A673 (cell line): ENCODE measurements around the gene NAT9. TPM values are rescaled to one million over a fixed set of nuclear protein-coding genes. Genes with fewer than 3 reads are reported as not detected.

Experiments
- BruUV-seq: library from RNA; stranded (reverse); fragments of 400-500 nt; replicated peaks from 2 replicates; lab custom pipeline; 2021; lab: Mats Ljungman, UMichigan
- CTCF ChIA-PET: fragments of 300-600 bp; sonication (Branson Sonifier 250); formaldehyde crosslinking; loops from one replicate; lab custom pipeline; 2022; ENCODE audit warnings: antibody characterized with exemption; lab: Charles Lee
- POLR2A ChIA-PET: fragments of 300-600 bp; sonication (Branson Sonifier 250); formaldehyde crosslinking; loops from one replicate; lab custom pipeline; 2022; ENCODE audit warnings: antibody characterized with exemption; ENCODE audit not compliant: low non-redundant PET; lab: Charles Lee
- DNase-seq: peaks from one replicate; pipeline ENCODE4 v3.0.0-alpha.2; 2015; ENCODE audit warnings: low spot score
- H3K27ac ChIP-seq: fragments of 200-600 bp; sonication (generic); 2 replicates; pipeline ENCODE4 v1.5.1; 2016; ENCODE audit warnings: mixed run types, low read depth, mild to moderate bottlenecking, mixed read lengths, antibody characterized with exemption, low read length; ENCODE audit not compliant: poor library complexity, severe bottlenecking
- H3K27me3 ChIP-seq: fragments of 200-600 bp; sonication (generic); replicated peaks from 2 replicates; pipeline ENCODE4 v1.6.1; 2017; ENCODE audit warnings: mixed run types, low read depth, mild to moderate bottlenecking, mixed read lengths, antibody characterized with exemption, low read length; ENCODE audit not compliant: insufficient read depth, poor library complexity
- H3K36me3 ChIP-seq: fragments of 200-600 bp; sonication (generic); 2 replicates; pipeline ENCODE4 v1.6.1; 2016; ENCODE audit warnings: mixed run types, mild to moderate bottlenecking, mixed read lengths, antibody characterized with exemption, low read length; ENCODE audit not compliant: insufficient read depth, poor library complexity, severe bottlenecking
- H3K4me1 ChIP-seq: fragments of 200-600 bp; sonication (generic); 2 replicates; pipeline ENCODE4 v1.6.1; 2017; ENCODE audit warnings: mixed run types, mild to moderate bottlenecking, mixed read lengths, antibody characterized with exemption, low read length; ENCODE audit not compliant: insufficient read depth, poor library complexity, severe bottlenecking
- H3K4me3 ChIP-seq: fragments of 200-600 bp; sonication (generic); 2 replicates; pipeline ENCODE4 v1.5.1; 2016; ENCODE audit warnings: low read depth, mixed run types, mild to moderate bottlenecking, mixed read lengths, low read length; ENCODE audit not compliant: poor library complexity, severe bottlenecking
- H3K9me3 ChIP-seq: fragments of 200-600 bp; sonication (generic); 2 replicates; pipeline ENCODE4 v1.6.1; 2016; ENCODE audit warnings: mixed run types, low read depth, mild to moderate bottlenecking, mixed read lengths, antibody characterized with exemption, low read length; ENCODE audit not compliant: poor library complexity, severe bottlenecking
- EZH2 ChIP-seq: fragments of 200-600 bp; sonication (generic); IDR thresholded peaks from 2 replicates; pipeline ENCODE4 v1.6.1; 2017; ENCODE audit warnings: borderline replicate concordance, low read depth, mild to moderate bottlenecking, mixed read lengths, antibody characterized with exemption, low read length; ENCODE audit not compliant: poor library complexity, severe bottlenecking
- intact Hi-C: fragments of 100-400 bp; cut with micrococcal nuclease; formaldehyde crosslinking; loops from one replicate; pipeline ENCODE4 v1.10.0; 2022; ENCODE audit not compliant: unreplicated experiment
- total RNA-seq: library from RNA; stranded (reverse); gene quantifications from 2 replicates; pipeline ENCODE4 v1.2.3, GENCODE V29; 2021
- TF ChIP-seq, protein P1 (sequence below): fragments of 300-800, 200-600 bp; sonication (generic); conservative IDR thresholded peaks from 2 replicates; pipeline ENCODE4 v1.5.1; 2017; ENCODE audit warnings: low read depth, mild to moderate bottlenecking, antibody characterized with exemption, low read length, moderate library complexity, mixed read lengths

Gene NAT9
- total RNA-seq, 1 experiment from 2014 or later, result 60.6 TPM

DNA sequence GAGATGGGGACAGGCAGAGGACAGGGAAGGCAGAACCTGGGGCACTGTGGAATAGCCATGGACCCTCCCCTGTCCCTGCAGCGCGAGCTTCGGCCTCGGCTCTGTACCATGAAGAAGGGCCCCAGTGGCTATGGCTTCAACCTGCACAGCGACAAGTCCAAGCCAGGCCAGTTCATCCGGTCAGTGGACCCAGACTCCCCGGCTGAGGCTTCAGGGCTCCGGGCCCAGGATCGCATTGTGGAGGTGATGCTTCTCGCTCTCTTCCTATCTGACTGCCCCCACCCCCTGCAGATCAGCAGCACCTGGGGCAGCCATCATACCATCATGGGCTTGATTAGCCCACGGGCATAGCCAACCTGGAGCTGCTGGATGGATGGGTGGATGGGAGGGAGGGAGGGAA lies 14.2 kb downstream of the NAT9 start:
- no peak for DNase-seq
- no peaks in the 10 kb centered on the region for H3K27me3 ChIP-seq
- H3K4me1 ChIP-seq, result peaks cover 44% of the 10 kb centered on the region
- no TSS peak for BruUV-seq
- H3K27ac ChIP-seq, result no peak overlapping the region
- H3K36me3 ChIP-seq, result no peaks in the 10 kb centered on the region
- H3K9me3 ChIP-seq, result no peaks in the 10 kb centered on the region
- POLR2A ChIA-PET, result interaction anchor here (0.7 kb wide), 1 partner anchor 190 kb away, joined by 8 read pairs; no protein-coding TSS in a partner anchor
- CTCF ChIA-PET, result no interaction called here
- intact Hi-C loops, result no loop called here
- TF ChIP-seq, protein P1, sequence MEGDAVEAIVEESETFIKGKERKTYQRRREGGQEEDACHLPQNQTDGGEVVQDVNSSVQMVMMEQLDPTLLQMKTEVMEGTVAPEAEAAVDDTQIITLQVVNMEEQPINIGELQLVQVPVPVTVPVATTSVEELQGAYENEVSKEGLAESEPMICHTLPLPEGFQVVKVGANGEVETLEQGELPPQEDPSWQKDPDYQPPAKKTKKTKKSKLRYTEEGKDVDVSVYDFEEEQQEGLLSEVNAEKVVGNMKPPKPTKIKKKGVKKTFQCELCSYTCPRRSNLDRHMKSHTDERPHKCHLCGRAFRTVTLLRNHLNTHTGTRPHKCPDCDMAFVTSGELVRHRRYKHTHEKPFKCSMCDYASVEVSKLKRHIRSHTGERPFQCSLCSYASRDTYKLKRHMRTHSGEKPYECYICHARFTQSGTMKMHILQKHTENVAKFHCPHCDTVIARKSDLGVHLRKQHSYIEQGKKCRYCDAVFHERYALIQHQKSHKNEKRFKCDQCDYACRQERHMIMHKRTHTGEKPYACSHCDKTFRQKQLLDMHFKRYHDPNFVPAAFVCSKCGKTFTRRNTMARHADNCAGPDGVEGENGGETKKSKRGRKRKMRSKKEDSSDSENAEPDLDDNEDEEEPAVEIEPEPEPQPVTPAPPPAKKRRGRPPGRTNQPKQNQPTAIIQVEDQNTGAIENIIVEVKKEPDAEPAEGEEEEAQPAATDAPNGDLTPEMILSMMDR, result no peak
- no peak for TF ChIP-seq EZH2
- no peak overlapping the region for H3K4me3 ChIP-seq

DNA sequence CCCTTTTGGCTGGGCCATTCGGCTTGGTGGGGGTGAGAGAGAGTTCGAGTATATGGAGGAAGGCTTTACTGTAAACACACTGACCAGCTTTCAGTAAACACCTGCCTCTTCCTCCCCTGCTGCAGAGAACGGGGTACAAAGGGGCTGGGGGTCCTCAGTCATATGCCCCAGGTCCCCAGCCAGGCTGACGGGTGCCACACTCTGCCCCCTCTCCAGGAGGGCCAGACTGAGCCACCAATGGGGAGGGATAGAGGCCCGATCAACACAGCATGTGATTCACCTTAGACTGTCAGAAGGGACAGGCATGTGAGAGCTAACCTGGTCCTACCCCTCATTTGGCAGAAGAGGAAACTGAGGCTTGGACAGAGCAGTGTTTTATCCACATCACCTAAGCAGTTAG lies 14.7 kb downstream of the NAT9 start:
- Histone ChIP-seq H3K4me3 (no peak overlapping the region), H3K4me1 (peaks cover 47% of the 10 kb centered on the region), H3K9me3 (no peaks in the 10 kb centered on the region), H3K36me3 (no peaks in the 10 kb centered on the region), H3K27ac (peak overlapping the region; percentile 82), H3K27me3 (no peaks in the 10 kb centered on the region)
- TF ChIP-seq, protein P1, result no peak
- no peak for TF ChIP-seq EZH2
- intact Hi-C loops, result no loop called here
- ChIA-PET POLR2A (no interaction called here), CTCF (no interaction called here)
- DNase-seq, result no peak
- no TSS peak for BruUV-seq

DNA sequence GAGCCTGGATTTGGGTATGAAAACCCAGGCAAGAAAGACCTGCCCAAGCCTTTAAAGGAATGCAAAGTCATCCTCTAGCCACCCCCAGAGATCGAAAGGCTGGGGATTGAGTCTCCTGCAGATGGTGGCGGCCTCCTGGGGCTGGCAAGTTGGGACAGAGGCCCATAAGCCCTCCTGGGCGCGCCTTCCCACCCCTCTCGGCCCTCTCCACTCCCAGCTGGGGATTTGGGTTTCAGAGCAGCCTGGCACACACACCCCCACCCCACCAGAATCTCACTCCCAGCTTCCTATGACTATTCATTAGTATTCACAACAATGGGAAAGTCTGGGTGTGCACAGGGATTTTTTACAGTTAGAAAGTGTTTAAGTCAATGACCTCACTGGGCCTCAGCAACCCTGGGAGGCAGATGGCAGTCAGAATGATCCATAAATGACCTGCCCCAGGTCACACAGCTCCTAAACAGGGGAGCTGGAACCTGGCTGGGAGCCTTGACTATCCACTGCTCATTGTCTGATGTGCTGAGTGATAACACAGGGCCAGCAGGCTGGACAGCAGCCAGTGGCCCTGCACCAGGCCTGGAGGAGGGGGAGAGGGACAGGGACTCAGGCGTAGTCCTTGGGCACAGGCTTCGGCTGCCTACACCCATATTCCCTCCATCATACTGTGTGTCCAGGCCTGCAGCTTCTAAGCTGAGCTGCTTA lies 15.6 kb downstream of the NAT9 start:
- no TSS peak for BruUV-seq
- peak overlapping the region; percentile 82 for H3K27ac ChIP-seq
- DNase-seq, result peak; percentile 56
- no peaks in the 10 kb centered on the region for H3K27me3 ChIP-seq
- intact Hi-C loops, result no loop called here
- CTCF ChIA-PET, result interaction anchor here (0.6 kb wide), 1 partner anchor 16 kb away, joined by 3 read pairs; a partner anchor contains a TSS
- POLR2A ChIA-PET, result interaction anchor here (0.6 kb wide), 1 partner anchor 10 kb away, joined by 6 read pairs; no protein-coding TSS in a partner anchor
- H3K4me1 ChIP-seq, result peaks cover 47% of the 10 kb centered on the region
- H3K36me3 ChIP-seq, result no peaks in the 10 kb centered on the region
- TF ChIP-seq, protein P1, result no peak
- TF ChIP-seq EZH2, result no peak
- no peak overlapping the region for H3K4me3 ChIP-seq
- no peaks in the 10 kb centered on the region for H3K9me3 ChIP-seq
